HepG2 (cell line): ENCODE results near the gene NEU1. TPM values are rescaled to one million over a fixed set of nuclear protein-coding genes. Genes with fewer than 3 reads are reported as not detected.

Experiments
- AGO2 ChIP-seq: fragments of 200-400 bp; formaldehyde crosslinking; optimal IDR thresholded peaks from 2 replicates; pipeline ENCODE3; 2017; ENCODE audit warnings: mild to moderate bottlenecking, low read depth, low read length, moderate library complexity
- CEBPB ChIP-seq: IDR thresholded peaks from 2 replicates; pipeline ENCODE4 v1.6.1; 2011; ENCODE audit warnings: low read depth, low read length, improper control_type of control experiment, borderline replicate concordance
- GTF3A ChIP-seq: sonication (generic); formaldehyde crosslinking; conservative IDR thresholded peaks from 2 replicates; pipeline ENCODE4 v1.4.0; 2020; ENCODE audit warnings: mild to moderate bottlenecking, missing genetic modification reagents
- GZF1 ChIP-seq: sonication (generic); formaldehyde crosslinking; IDR thresholded peaks from 2 replicates; pipeline ENCODE4 v1.5.1; 2020; ENCODE audit warnings: mild to moderate bottlenecking, missing genetic modification reagents
- HNRNPLL ChIP-seq: fragments of 200-400 bp; formaldehyde crosslinking; IDR thresholded peaks from 2 replicates; pipeline ENCODE4 v1.6.1; 2017; ENCODE audit warnings: mild to moderate bottlenecking, low read depth, low read length; ENCODE audit not compliant: poor library complexity, severe bottlenecking
- KDM1A ChIP-seq: IDR thresholded peaks from 2 replicates; pipeline ENCODE4 v1.6.1; 2016; ENCODE audit warnings: missing compliant biosample characterization
- NFE2L1 ChIP-seq: sonication (generic); formaldehyde crosslinking; IDR thresholded peaks from 2 replicates; pipeline ENCODE4 v1.4.0; 2020; ENCODE audit warnings: missing genetic modification reagents, mild to moderate bottlenecking, borderline replicate concordance
- SALL2 ChIP-seq: sonication (generic); formaldehyde crosslinking; IDR thresholded peaks from 2 replicates; pipeline ENCODE4 v1.8.1; 2023; ENCODE audit warnings: mild to moderate bottlenecking, missing genetic modification reagents, inconsistent platforms
- SMC3 ChIP-seq: IDR thresholded peaks from 2 replicates; pipeline ENCODE4 v1.6.1; 2011; ENCODE audit warnings: low read length, improper control_type of control experiment
- ZMYM2 ChIP-seq: sonication (generic); formaldehyde crosslinking; IDR thresholded peaks from 2 replicates; pipeline ENCODE4 v1.8.0; 2022; ENCODE audit warnings: mild to moderate bottlenecking, missing genetic modification reagents
- ZMYM3 ChIP-seq: sonication (generic); formaldehyde crosslinking; IDR thresholded peaks from 2 replicates; pipeline ENCODE4 v1.5.1; 2020; ENCODE audit warnings: mild to moderate bottlenecking, missing genetic modification reagents
- ZNF256 ChIP-seq: sonication (generic); formaldehyde crosslinking; conservative IDR thresholded peaks from 2 replicates; pipeline ENCODE4 v1.4.0; 2020; ENCODE audit warnings: missing genetic modification reagents
- ZNF34 ChIP-seq: sonication (generic); formaldehyde crosslinking; IDR thresholded peaks from 2 replicates; pipeline ENCODE4 v1.4.0; 2020; ENCODE audit warnings: mild to moderate bottlenecking, missing genetic modification reagents, borderline replicate concordance
- polyA plus RNA-seq, 8 experiments: library from polyadenylated mRNA; depleted of rRNA in 3 of 8; stranded (reverse) in 7 of 8; unstranded in 1 of 8; fragments of >200 nt; fragmentation: Illumina TruSeq in 4 of 8; extraction: Trizol in 4 of 8; gene quantifications; 2 replicates each; pipeline versions ENCODE4 v1.2.1 to v1.2.3, GENCODE V29; 2011 to 2016; ENCODE audit warnings: low read depth in 4 of 8, missing spikeins in 1 of 8, mixed read lengths in 1 of 8; ENCODE audit not compliant: insufficient read depth in 1 of 8
- total RNA-seq, 5 experiments: library from RNA; depleted of rRNA; stranded (reverse); fragments of >200 nt; fragmentation: Illumina TruSeq; extraction: Trizol; gene quantifications; 2 replicates each; pipeline ENCODE4 v1.2.3, GENCODE V29; 2016; ENCODE audit warnings: low read depth in 1 of 5
- TF ChIP-seq, protein P1 (sequence below): IDR thresholded peaks from 2 replicates; pipeline ENCODE4 v1.6.1; 2016; ENCODE audit warnings: low read depth, control low read depth
- TF ChIP-seq, protein P2 (sequence below): sonication (generic); formaldehyde crosslinking; IDR thresholded peaks from 2 replicates; pipeline ENCODE4 v1.4.0; 2020; ENCODE audit warnings: missing genetic modification reagents, borderline replicate concordance
- TF ChIP-seq, protein P3 (sequence below): sonication (generic); formaldehyde crosslinking; IDR thresholded peaks from 2 replicates; pipeline ENCODE4 v1.5.1; 2020; ENCODE audit warnings: mild to moderate bottlenecking, missing genetic modification reagents, moderate library complexity
- TF ChIP-seq, protein P4 (sequence below): sonication (generic); formaldehyde crosslinking; IDR thresholded peaks from 2 replicates; pipeline ENCODE4 v1.5.1; 2020; ENCODE audit warnings: mild to moderate bottlenecking, missing genetic modification reagents

NEU1 gene
- total and polyA plus RNA-seq, 2 of the 13 experiments (the other 11 are each of a cell fraction or from before 2014, with no cell fraction given) = 215 to 297 TPM

DNA sequence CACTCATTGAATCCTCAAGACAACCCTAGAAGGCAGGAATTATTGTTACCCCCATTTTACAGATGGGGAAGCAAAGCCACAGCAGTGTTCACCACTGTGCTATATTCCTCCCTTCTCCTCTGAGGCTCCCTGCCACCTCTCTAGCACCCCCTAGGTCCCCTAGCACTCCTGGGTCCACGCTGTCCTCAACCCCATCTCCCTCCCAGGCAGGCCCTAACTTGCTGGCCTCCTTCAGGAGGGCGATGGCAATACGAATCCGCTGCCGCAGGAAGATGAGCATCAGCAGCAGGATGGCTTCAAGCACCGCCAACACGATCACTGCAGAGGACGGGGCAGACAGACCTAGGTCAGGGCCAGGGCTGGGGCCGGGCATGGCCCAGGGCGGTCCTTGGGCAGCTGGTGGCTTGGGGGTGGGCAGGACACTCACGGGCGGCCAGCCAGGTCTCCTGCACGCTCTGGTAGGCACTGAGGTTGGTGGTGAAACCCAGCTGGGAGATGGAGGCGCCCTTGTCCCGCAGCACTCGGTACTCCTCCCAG lies 7.8 kb upstream of the NEU1 start (continued):
- TF ChIP-seq, protein P1, sequence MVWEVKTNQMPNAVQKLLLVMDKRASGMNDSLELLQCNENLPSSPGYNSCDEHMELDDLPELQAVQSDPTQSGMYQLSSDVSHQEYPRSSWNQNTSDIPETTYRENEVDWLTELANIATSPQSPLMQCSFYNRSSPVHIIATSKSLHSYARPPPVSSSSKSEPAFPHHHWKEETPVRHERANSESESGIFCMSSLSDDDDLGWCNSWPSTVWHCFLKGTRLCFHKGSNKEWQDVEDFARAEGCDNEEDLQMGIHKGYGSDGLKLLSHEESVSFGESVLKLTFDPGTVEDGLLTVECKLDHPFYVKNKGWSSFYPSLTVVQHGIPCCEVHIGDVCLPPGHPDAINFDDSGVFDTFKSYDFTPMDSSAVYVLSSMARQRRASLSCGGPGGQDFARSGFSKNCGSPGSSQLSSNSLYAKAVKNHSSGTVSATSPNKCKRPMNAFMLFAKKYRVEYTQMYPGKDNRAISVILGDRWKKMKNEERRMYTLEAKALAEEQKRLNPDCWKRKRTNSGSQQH (CRISPR knock-in tag) = no peak
- TF ChIP-seq ZNF34 (CRISPR knock-in tag) = 0 out of 2 replicates have a peak, but pooled peaks have one; percentile 46
- peak; percentile 71; the same call in 1 of the 2 replicates for TF ChIP-seq ZMYM2 (CRISPR knock-in tag)
- TF ChIP-seq, protein P2, sequence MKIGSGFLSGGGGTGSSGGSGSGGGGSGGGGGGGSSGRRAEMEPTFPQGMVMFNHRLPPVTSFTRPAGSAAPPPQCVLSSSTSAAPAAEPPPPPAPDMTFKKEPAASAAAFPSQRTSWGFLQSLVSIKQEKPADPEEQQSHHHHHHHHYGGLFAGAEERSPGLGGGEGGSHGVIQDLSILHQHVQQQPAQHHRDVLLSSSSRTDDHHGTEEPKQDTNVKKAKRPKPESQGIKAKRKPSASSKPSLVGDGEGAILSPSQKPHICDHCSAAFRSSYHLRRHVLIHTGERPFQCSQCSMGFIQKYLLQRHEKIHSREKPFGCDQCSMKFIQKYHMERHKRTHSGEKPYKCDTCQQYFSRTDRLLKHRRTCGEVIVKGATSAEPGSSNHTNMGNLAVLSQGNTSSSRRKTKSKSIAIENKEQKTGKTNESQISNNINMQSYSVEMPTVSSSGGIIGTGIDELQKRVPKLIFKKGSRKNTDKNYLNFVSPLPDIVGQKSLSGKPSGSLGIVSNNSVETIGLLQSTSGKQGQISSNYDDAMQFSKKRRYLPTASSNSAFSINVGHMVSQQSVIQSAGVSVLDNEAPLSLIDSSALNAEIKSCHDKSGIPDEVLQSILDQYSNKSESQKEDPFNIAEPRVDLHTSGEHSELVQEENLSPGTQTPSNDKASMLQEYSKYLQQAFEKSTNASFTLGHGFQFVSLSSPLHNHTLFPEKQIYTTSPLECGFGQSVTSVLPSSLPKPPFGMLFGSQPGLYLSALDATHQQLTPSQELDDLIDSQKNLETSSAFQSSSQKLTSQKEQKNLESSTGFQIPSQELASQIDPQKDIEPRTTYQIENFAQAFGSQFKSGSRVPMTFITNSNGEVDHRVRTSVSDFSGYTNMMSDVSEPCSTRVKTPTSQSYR (CRISPR knock-in tag) = no peak
- TF ChIP-seq AGO2 = peak; percentile 40
- TF ChIP-seq, protein P3, sequence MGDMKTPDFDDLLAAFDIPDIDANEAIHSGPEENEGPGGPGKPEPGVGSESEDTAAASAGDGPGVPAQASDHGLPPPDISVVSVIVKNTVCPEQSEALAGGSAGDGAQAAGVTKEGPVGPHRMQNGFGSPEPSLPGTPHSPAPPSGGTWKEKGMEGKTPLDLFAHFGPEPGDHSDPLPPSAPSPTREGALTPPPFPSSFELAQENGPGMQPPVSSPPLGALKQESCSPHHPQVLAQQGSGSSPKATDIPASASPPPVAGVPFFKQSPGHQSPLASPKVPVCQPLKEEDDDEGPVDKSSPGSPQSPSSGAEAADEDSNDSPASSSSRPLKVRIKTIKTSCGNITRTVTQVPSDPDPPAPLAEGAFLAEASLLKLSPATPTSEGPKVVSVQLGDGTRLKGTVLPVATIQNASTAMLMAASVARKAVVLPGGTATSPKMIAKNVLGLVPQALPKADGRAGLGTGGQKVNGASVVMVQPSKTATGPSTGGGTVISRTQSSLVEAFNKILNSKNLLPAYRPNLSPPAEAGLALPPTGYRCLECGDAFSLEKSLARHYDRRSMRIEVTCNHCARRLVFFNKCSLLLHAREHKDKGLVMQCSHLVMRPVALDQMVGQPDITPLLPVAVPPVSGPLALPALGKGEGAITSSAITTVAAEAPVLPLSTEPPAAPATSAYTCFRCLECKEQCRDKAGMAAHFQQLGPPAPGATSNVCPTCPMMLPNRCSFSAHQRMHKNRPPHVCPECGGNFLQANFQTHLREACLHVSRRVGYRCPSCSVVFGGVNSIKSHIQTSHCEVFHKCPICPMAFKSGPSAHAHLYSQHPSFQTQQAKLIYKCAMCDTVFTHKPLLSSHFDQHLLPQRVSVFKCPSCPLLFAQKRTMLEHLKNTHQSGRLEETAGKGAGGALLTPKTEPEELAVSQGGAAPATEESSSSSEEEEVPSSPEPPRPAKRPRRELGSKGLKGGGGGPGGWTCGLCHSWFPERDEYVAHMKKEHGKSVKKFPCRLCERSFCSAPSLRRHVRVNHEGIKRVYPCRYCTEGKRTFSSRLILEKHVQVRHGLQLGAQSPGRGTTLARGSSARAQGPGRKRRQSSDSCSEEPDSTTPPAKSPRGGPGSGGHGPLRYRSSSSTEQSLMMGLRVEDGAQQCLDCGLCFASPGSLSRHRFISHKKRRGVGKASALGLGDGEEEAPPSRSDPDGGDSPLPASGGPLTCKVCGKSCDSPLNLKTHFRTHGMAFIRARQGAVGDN (CRISPR knock-in tag) = peak; percentile 41; the same call in 1 of the 2 replicates
- TF ChIP-seq NFE2L1 = no peak
- TF ChIP-seq HNRNPLL = peak; percentile 36
- peak; percentile 93 for TF ChIP-seq ZMYM3
- no peak for TF ChIP-seq CEBPB
- TF ChIP-seq GTF3A = 0 out of 2 replicates have a peak, but pooled peaks have one; percentile 55
- TF ChIP-seq, protein P4, sequence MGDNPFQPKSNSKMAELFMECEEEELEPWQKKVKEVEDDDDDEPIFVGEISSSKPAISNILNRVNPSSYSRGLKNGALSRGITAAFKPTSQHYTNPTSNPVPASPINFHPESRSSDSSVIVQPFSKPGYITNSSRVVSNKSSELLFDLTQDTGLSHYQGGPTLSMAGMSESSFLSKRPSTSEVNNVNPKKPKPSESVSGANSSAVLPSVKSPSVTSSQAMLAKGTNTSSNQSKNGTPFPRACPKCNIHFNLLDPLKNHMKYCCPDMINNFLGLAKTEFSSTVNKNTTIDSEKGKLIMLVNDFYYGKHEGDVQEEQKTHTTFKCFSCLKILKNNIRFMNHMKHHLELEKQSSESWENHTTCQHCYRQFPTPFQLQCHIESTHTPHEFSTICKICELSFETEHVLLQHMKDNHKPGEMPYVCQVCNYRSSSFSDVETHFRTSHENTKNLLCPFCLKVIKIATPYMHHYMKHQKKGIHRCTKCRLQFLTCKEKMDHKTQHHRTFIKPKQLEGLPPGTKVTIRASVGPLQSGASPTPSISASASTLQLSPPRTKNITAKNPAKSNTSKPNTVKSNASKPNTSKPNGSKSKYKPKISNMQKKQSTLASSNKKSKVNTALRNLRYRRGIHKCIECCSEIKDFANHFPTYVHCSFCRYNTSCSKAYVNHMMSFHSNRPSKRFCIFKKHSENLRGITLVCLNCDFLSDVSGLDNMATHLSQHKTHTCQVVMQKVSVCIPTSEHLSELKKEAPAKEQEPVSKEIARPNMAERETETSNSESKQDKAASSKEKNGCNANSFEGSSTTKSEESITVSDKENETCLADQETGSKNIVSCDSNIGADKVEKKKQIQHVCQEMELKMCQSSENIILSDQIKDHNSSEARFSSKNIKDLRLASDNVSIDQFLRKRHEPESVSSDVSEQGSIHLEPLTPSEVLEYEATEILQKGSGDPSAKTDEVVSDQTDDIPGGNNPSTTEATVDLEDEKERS (CRISPR knock-in tag) = no peak
- no peak for TF ChIP-seq ZNF256 (CRISPR knock-in tag)
- TF ChIP-seq SALL2 (CRISPR knock-in tag) = 0 out of 2 replicates have a peak, but pooled peaks have one; percentile 34
- peak; percentile 17; the same call in 1 of the 2 replicates for TF ChIP-seq SMC3
- TF ChIP-seq GZF1 (CRISPR knock-in tag) = no peak
- TF ChIP-seq KDM1A = peak; percentile 49; the same call in 1 of the 2 replicates
